Esophagus muscularis mucosa (tissue), 4 donors: ENCODE results near the gene PLB1. TPM values are rescaled to one million over a fixed set of nuclear protein-coding genes. Genes with fewer than 3 reads are reported as not detected.

Experiments
- DNase-seq: peaks from one replicate; pipeline ENCODE4 v3.0.0-alpha.2; 2017; ENCODE audit errors: extremely low spot score
- H3K27ac ChIP-seq, 4 donors: fragments of 200-600 bp; sonication (generic); replicated peaks in 1 of 4; 1 replicate in 3 of 4; 2 replicates in 1 of 4; pipeline ENCODE4 v1.5.1; 2016 to 2019; ENCODE audit warnings: mild to moderate bottlenecking in 1 of 4
- H3K27me3 ChIP-seq, 4 donors: fragments of 200-600 bp; sonication (generic); one replicate each; pipeline versions ENCODE4 v1.5.1 to v1.6.0; 2016 to 2019
- H3K36me3 ChIP-seq, 4 donors: fragments of 200-600 bp; sonication (generic); one replicate each; pipeline ENCODE4 v1.5.1; 2016 to 2019
- H3K4me1 ChIP-seq, 4 donors: fragments of 200-600 bp; sonication (generic); one replicate each; pipeline ENCODE4 v1.5.1; 2016 to 2019
- H3K4me3 ChIP-seq, 4 donors: fragments of 200-600 bp; sonication (generic); 1 replicate in 2 of 4; 2 replicates in 2 of 4; pipeline ENCODE4 v1.5.1; 2016 to 2019; ENCODE audit warnings: mild to moderate bottlenecking in 4 of 4, moderate library complexity in 1 of 4
- H3K9me3 ChIP-seq, 4 donors: fragments of 200-600 bp; sonication (generic); 1 replicate in 3 of 4; 2 replicates in 1 of 4; pipeline ENCODE4 v1.5.1; 2016 to 2019
- EP300 ChIP-seq: sonication (generic); formaldehyde crosslinking; IDR thresholded peaks from one replicate; pipeline ENCODE4 v1.6.1; 2017; ENCODE audit warnings: antibody characterized with exemption
- POLR2A ChIP-seq: fragments of 450-650 bp; IDR thresholded peaks from one replicate; pipeline ENCODE4 v1.6.1; 2017; ENCODE audit warnings: antibody characterized with exemption, moderate library complexity, mild to moderate bottlenecking, low read depth
- POLR2AphosphoS5 ChIP-seq, 2 donors: sonication (generic); formaldehyde crosslinking; IDR thresholded peaks; one replicate each; pipeline ENCODE4 v1.6.1; 2017; ENCODE audit warnings: antibody characterized with exemption in 2 of 2
- WGBS: methylation state at CpG from one replicate; pipeline ENCODE4 v1.1.5; 2018; 5-methylcytosine and 5-hydroxymethylcytosine counted together
- intact Hi-C: fragments of 100-400 bp; cut with DNase I; formaldehyde crosslinking; loops from one replicate; pipeline ENCODE4 v1.15.1; 2023
- total RNA-seq, 4 donors: library from RNA; depleted of rRNA; stranded (reverse); fragments of >200 nt; gene quantifications; one replicate each; pipeline versions ENCODE4 v1.1.0 to v1.2.1, GENCODE V29; 2016
- TF ChIP-seq, protein P1 (sequence below), 3 experiments: fragments of 200-600 bp in 2 of 3; fragments of 450-650 bp in 1 of 3; sonication (generic) in 2 of 3; IDR thresholded peaks; one replicate each; pipeline ENCODE4 v1.5.1; 2017 to 2019; ENCODE audit warnings: antibody characterized with exemption in 3 of 3, mild to moderate bottlenecking in 2 of 3, moderate library complexity in 1 of 3

The PLB1 gene
- total RNA-seq, 4 donors from 2014 or later, result 2.5 to 11.1 (median 7.7) TPM

DNA sequence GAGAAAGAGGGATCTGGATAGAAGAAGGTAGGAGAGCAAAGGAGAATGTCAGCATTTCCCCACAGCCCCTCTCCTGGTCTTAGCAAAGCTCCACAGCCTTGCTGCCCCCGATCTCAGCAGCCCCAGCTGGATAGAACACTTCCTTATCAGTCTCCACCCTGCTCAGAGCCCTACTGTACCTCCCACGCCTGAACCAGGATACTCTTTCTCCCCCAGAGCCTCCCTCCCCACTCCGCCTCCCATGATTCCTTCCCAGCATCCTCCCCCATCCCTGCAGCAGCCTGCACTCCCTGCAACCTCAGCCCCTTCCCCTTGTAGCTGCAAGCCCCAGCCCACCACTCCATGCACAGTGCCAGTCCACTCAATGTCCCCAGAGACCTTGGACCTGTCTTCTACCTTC is 25.8 kb downstream of the PLB1 start:
- H3K36me3 ChIP-seq, result no peaks in the 10 kb centered on the region
- DNase-seq, result peak; percentile 87
- H3K4me3 ChIP-seq, result no peak overlapping the region
- TF ChIP-seq, protein P1, sequence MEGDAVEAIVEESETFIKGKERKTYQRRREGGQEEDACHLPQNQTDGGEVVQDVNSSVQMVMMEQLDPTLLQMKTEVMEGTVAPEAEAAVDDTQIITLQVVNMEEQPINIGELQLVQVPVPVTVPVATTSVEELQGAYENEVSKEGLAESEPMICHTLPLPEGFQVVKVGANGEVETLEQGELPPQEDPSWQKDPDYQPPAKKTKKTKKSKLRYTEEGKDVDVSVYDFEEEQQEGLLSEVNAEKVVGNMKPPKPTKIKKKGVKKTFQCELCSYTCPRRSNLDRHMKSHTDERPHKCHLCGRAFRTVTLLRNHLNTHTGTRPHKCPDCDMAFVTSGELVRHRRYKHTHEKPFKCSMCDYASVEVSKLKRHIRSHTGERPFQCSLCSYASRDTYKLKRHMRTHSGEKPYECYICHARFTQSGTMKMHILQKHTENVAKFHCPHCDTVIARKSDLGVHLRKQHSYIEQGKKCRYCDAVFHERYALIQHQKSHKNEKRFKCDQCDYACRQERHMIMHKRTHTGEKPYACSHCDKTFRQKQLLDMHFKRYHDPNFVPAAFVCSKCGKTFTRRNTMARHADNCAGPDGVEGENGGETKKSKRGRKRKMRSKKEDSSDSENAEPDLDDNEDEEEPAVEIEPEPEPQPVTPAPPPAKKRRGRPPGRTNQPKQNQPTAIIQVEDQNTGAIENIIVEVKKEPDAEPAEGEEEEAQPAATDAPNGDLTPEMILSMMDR (IDR thresholded peaks at IDR 0.05), result no peak
- no peak for TF ChIP-seq EP300
- no peak for TF ChIP-seq POLR2A
- no peak for TF ChIP-seq POLR2AphosphoS5 (IDR thresholded peaks at IDR 0.05)
- H3K27ac ChIP-seq, result no peak overlapping the region
- intact Hi-C loops, result no loop called here
- 38% methylated on average over 3 of the region's 3 CpGs for WGBS
- peaks cover 0 to 53% (median 2%) of the 10 kb centered on the region in 4 donors for H3K27me3 ChIP-seq
- H3K9me3 ChIP-seq, result no peaks in the 10 kb centered on the region
- H3K4me1 ChIP-seq, result no peaks in the 10 kb centered on the region

DNA sequence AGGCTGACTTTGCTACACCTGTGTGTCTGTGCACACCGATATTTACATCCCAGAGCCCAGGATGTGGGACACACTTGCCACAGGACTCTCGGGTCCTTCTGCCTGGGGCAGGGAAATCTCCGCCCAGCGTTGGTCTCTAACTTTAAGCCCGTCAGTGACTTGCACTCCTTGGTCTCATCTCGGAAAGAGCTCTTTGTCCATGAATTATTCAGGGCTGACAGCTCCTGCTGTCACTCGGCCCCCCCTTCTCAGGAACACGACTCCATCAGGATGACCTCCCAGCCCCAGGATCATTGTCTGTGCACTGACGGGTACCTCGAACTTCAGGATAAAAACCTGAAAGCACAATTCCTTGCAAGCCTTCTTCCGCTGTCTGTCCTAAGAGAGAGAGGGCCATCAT is 26.6 kb downstream of the PLB1 start:
- Histone ChIP-seq H3K27ac (no peak overlapping the region), H3K27me3 (peaks cover 0 to 47% (median 2%) of the 10 kb centered on the region in 4 donors), H3K9me3 (no peaks in the 10 kb centered on the region), H3K36me3 (no peaks in the 10 kb centered on the region), H3K4me1 (no peaks in the 10 kb centered on the region), H3K4me3 (no peak overlapping the region)
- TF ChIP-seq POLR2A (no peak), POLR2AphosphoS5 (IDR thresholded peaks at IDR 0.05) (no peak), EP300 (no peak)
- TF ChIP-seq, protein P1 (IDR thresholded peaks at IDR 0.05), result no peak
- 55% methylated on average over 11 of the region's 11 CpGs for WGBS
- intact Hi-C loops, result no loop called here
- DNase-seq, result peak; percentile 89

DNA sequence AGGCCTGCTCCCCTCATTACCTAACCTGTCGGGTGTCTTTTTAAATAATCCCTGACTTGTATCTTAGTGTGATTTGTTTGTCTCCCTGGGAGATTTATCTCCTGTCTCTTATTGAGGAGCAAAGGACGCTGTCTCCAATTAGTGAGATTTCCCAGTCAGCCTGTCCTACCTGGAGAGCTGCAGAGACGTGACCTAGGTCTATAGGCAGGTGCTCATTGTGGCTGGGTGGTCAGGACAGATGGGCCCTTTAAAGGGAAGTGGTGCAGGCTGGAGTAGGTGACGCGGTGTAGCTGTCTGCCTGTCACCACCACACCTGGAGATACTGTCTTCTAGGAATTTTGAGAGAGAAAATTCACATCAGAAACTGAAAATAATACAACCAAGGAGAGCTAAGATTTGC is 28.0 kb downstream of the PLB1 start:
- peaks cover 0 to 47% (median 2%) of the 10 kb centered on the region in 4 donors for H3K27me3 ChIP-seq
- peaks cover 0 to 7% (median 1%) of the 10 kb centered on the region in 4 donors for H3K4me1 ChIP-seq
- TF ChIP-seq, protein P1 (IDR thresholded peaks at IDR 0.05), result no peak
- no peak for TF ChIP-seq POLR2A
- TF ChIP-seq POLR2AphosphoS5 (IDR thresholded peaks at IDR 0.05), result no peak
- no peak for TF ChIP-seq EP300
- no peaks in the 10 kb centered on the region for H3K36me3 ChIP-seq
- peak; percentile 70 for DNase-seq
- H3K27ac ChIP-seq, result no peak overlapping the region
- WGBS, result 53% methylated on average over 5 of the region's 5 CpGs
- no peaks in the 10 kb centered on the region for H3K9me3 ChIP-seq
- intact Hi-C loops, result no loop called here
- H3K4me3 ChIP-seq, result no peak overlapping the region

DNA sequence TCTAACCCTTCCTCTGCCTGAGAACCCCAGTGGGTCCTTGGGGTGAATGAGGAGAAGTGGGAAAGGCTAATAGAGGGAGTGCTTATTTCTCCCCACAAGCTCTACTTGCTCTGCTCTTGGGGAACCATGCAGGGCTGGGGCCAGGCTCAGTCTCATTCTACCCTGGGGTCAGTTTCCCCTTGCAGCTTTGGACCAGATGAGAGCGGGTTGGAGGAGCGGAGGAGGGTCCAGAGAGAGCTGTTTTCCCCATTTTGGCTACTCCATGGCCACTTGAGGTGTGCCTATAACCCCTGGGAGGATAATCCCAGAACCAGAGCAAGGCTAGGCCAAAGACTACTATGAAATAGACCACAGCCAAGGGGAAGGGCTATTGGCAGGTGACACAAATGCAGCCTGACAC is 29.6 kb downstream of the PLB1 start:
- H3K36me3 ChIP-seq, result no peaks in the 10 kb centered on the region
- TF ChIP-seq, protein P1 (IDR thresholded peaks at IDR 0.05), result no peak
- no peak for TF ChIP-seq EP300
- no peak for TF ChIP-seq POLR2AphosphoS5 (IDR thresholded peaks at IDR 0.05)
- TF ChIP-seq POLR2A, result no peak
- peaks cover 0 to 40% (median 2%) of the 10 kb centered on the region in 4 donors for H3K27me3 ChIP-seq
- peaks cover 0 to 7% (median 1%) of the 10 kb centered on the region in 4 donors for H3K4me1 ChIP-seq
- 95% methylated on average over 2 of the region's 2 CpGs for WGBS
- DNase-seq, result peak; percentile 66
- H3K27ac ChIP-seq, result no peak overlapping the region
- H3K4me3 ChIP-seq, result no peak overlapping the region
- H3K9me3 ChIP-seq, result no peaks in the 10 kb centered on the region
- intact Hi-C loops, result no loop called here

DNA sequence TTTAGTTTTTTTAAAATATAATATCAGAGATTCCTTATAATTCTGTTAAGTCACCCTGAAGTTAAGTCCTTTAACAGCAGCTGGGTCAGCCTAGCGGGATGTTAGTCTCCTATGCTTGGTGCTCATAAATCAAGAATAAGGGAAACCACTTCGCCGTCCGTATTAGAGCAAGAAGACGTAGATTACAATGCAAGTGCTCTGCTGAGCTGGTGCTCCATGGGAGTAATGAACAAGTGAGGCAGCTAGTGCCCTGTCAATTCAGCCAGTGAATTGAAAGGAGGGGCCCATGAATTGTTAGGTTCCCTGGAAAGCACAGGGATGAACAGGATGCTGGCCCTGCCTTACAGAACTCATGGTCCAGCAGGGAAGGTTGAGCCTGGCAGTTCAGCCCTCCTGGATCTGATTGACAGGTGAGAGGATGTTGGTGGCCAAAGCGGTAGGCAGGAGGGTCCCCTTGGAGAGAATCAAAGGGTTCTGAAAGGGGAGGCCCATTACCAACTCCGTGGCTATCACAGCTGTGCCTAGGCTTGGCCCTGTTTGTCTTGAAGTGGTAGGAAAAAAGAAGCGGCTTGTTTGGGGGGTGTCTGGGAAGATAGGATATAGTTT is 30.8 kb downstream of the PLB1 start:
- 90% methylated on average over 8 of the region's 8 CpGs for WGBS
- TF ChIP-seq POLR2AphosphoS5 (IDR thresholded peaks at IDR 0.05), result no peak
- Histone ChIP-seq H3K4me1 (peaks cover 0 to 7% (median 1%) of the 10 kb centered on the region in 4 donors), H3K4me3 (no peak overlapping the region), H3K36me3 (no peaks in the 10 kb centered on the region), H3K27me3 (peaks cover 0 to 38% (median 2%) of the 10 kb centered on the region in 4 donors), H3K27ac (no peak overlapping the region), H3K9me3 (no peaks in the 10 kb centered on the region)
- DNase-seq, result peak; percentile 78
- intact Hi-C loops, result no loop called here
